Embryonic facial prominence (tissue), 1 donor: ENCODE results near the gene ITIH4.

Experiments used
- DNase-seq: peaks from one replicate; pipeline ENCODE4 v3.0.0-alpha.2; 2016; ENCODE audit errors: extremely low spot score

The ITIH4 gene

GRCh38 chr3:52848617-52849016 lies 18.1 kb upstream of the ITIH4 start:
- DNase-seq, result no peak

GRCh38 chr3:52847726-52848125 lies 17.3 kb upstream of the ITIH4 start:
- no peak for DNase-seq

- no peak for DNase-seq
Observed at GRCh38 chr3:52847241-52847640, 16.8 kb upstream of the ITIH4 start.

GRCh38 chr3:52846432-52846965 lies 16.0 kb upstream of the ITIH4 start:
- no peak for DNase-seq

- DNase-seq, result no peak
Observed at GRCh38 chr3:52845691-52846431, 15.4 kb upstream of the ITIH4 start.

GRCh38 chr3:52845157-52845556 lies 14.7 kb upstream of the ITIH4 start:
- DNase-seq, result no peak

GRCh38 chr3:52844290-52844975 lies 14.0 kb upstream of the ITIH4 start:
- no peak for DNase-seq

- no peak for DNase-seq
Observed at GRCh38 chr3:52843881-52844280, 13.4 kb upstream of the ITIH4 start.

GRCh38 chr3:52843108-52843865 lies 12.8 kb upstream of the ITIH4 start:
- DNase-seq, result no peak

- DNase-seq, result no peak
Observed at GRCh38 chr3:52842424-52842823, 12.0 kb upstream of the ITIH4 start.

- DNase-seq, result no peak
Observed at GRCh38 chr3:52841981-52842340, 11.5 kb upstream of the ITIH4 start.

- no peak for DNase-seq
Observed at GRCh38 chr3:52841211-52841980, 10.9 kb upstream of the ITIH4 start.

- DNase-seq, result no peak
Observed at GRCh38 chr3:52839892-52840545, 9.5 kb upstream of the ITIH4 start.

- no peak for DNase-seq
Observed at GRCh38 chr3:52839268-52839575, 8.8 kb upstream of the ITIH4 start.

- no peak for DNase-seq
Observed at GRCh38 chr3:52838561-52839267, 8.2 kb upstream of the ITIH4 start.

GRCh38 chr3:52836986-52837385 lies 6.5 kb upstream of the ITIH4 start:
- no peak for DNase-seq

GRCh38 chr3:52836471-52836845 lies 6.0 kb upstream of the ITIH4 start:
- no peak for DNase-seq

GRCh38 chr3:52835766-52836470 lies 5.4 kb upstream of the ITIH4 start:
- DNase-seq, result no peak

- no peak for DNase-seq
Observed at GRCh38 chr3:52834871-52835501, 4.5 kb upstream of the ITIH4 start, which contains the start of gene MUSTN1. TSS of gene MUSTN1 (minus strand) at chr3:52835019. CDS start at chr3:52834948, 71 bp downstream.

GRCh38 chr3:52833202-52833601 lies 2.7 kb upstream of the ITIH4 start:
- DNase-seq, result no peak
